GM19328 (cell line): Measurements from ENCODE around the gene PHLDB2.
A peak's percentile ranks its signal among the peaks of the same experiment; 100 is the strongest.

Experiments
- ATAC-seq: cut with Tn5 transposase; IDR thresholded peaks from one replicate; pipeline ENCODE4 v1.9.1; 2021; ENCODE audit warnings: mild to moderate bottlenecking, moderate library complexity; ENCODE audit not compliant: unreplicated experiment

PHLDB2 gene

GRCh38 chr3:111989061-111989678 lies 130.1 kb downstream of the PHLDB2 start:
- ATAC-seq = peak; percentile 87

GRCh38 chr3:111993038-111993437 lies 134.0 kb downstream of the PHLDB2 start:
- ATAC-seq = no peak

GRCh38 chr3:111998636-111999483 lies 139.8 kb downstream of the PHLDB2 start, which contains the start of gene TAGLN3:
Gene TAGLN3 (plus strand): TSS chr3:111998922. CDS start chr3:111999423, 501 bp downstream.
- no peak for ATAC-seq

GRCh38 chr3:111999484-112000324 lies 140.6 kb downstream of the PHLDB2 start:
- no peak for ATAC-seq

- ATAC-seq = no peak
Measured at GRCh38 chr3:112000367-112000771, 141.3 kb downstream of the PHLDB2 start.

GRCh38 chr3:112000966-112001365 lies 141.9 kb downstream of the PHLDB2 start:
- no peak for ATAC-seq

- no peak for ATAC-seq
Measured at GRCh38 chr3:112001526-112001925, 142.5 kb downstream of the PHLDB2 start.

GRCh38 chr3:112002096-112002971 lies 143.3 kb downstream of the PHLDB2 start:
- no peak for ATAC-seq

- ATAC-seq = no peak
Measured at GRCh38 chr3:112003321-112004080, 144.4 kb downstream of the PHLDB2 start.

GRCh38 chr3:112004187-112004586 lies 145.1 kb downstream of the PHLDB2 start:
- no peak for ATAC-seq

- ATAC-seq = no peak
Measured at GRCh38 chr3:112004669-112005068, 145.6 kb downstream of the PHLDB2 start.

- ATAC-seq = no peak
Measured at GRCh38 chr3:112005091-112005672, 146.1 kb downstream of the PHLDB2 start.

GRCh38 chr3:112007633-112008032 lies 148.6 kb downstream of the PHLDB2 start:
- no peak for ATAC-seq

- no peak for ATAC-seq
Measured at GRCh38 chr3:112009670-112010069, 150.6 kb downstream of the PHLDB2 start.

- no peak for ATAC-seq
Measured at GRCh38 chr3:112010636-112011035, 151.6 kb downstream of the PHLDB2 start.

GRCh38 chr3:112011376-112011940 lies 152.4 kb downstream of the PHLDB2 start:
- no peak for ATAC-seq

GRCh38 chr3:112012205-112012992 lies 153.3 kb downstream of the PHLDB2 start:
- no peak for ATAC-seq
